SK-N-SH treated with all-trans-retinoic acid at 6 μM for 48 hours (cell line): ENCODE data around the gene HEATR5B.

Experiments used
- ATAC-seq: fragments of 200-7000 bp; cut with Tn5 transposase; 3 replicates; pipeline ENCODE4 v1.9.1; 2020; ENCODE audit warnings: mild to moderate bottlenecking, moderate library complexity
- CREB5 ChIP-seq: fragments of 250-450 bp; sonication (Bioruptor Pico); IDR thresholded peaks from 2 replicates; pipeline ENCODE4 v1.5.1; 2020; ENCODE audit warnings: low read depth, mild to moderate bottlenecking, moderate library complexity
- CSDC2 ChIP-seq: fragments of 250-450 bp; sonication (Bioruptor Pico); IDR thresholded peaks from 2 replicates; pipeline ENCODE4 v1.5.0; 2020; ENCODE audit warnings: mild to moderate bottlenecking, moderate library complexity
- CSRNP3 ChIP-seq: fragments of 250-450 bp; sonication (Bioruptor Pico); IDR thresholded peaks from 2 replicates; pipeline ENCODE4 v1.5.1; 2021; ENCODE audit warnings: mild to moderate bottlenecking, moderate library complexity
- ESRRG ChIP-seq: fragments of 250-450 bp; sonication (Bioruptor Pico); IDR thresholded peaks from 2 replicates; pipeline ENCODE4 v1.6.1; 2021; ENCODE audit warnings: mild to moderate bottlenecking
- GLIS3 ChIP-seq: fragments of 250-450 bp; sonication (Bioruptor Pico); IDR thresholded peaks from 2 replicates; pipeline ENCODE4 v1.5.0; 2020; ENCODE audit warnings: mild to moderate bottlenecking, moderate library complexity
- ISL1 ChIP-seq: fragments of 250-450 bp; sonication (Bioruptor Pico); IDR thresholded peaks from 2 replicates; pipeline ENCODE4 v2.1.2; 2022; ENCODE audit warnings: mild to moderate bottlenecking, moderate library complexity
- OSR1 ChIP-seq: fragments of 250-450 bp; sonication (Bioruptor Pico); IDR thresholded peaks from 2 replicates; pipeline ENCODE4 v1.8.0; 2022; ENCODE audit warnings: moderate library complexity, mild to moderate bottlenecking, inconsistent platforms
- PATZ1 ChIP-seq: fragments of 250-450 bp; sonication (Bioruptor Pico); IDR thresholded peaks from 2 replicates; pipeline ENCODE4 v1.8.0; 2020; ENCODE audit warnings: mild to moderate bottlenecking, moderate library complexity, borderline replicate concordance
- POU6F1 ChIP-seq: fragments of 250-450 bp; sonication (Bioruptor Pico); IDR thresholded peaks from 2 replicates; pipeline ENCODE4 v1.8.0; 2021; ENCODE audit warnings: low read depth, mild to moderate bottlenecking, moderate library complexity, borderline replicate concordance
- PPARA ChIP-seq: fragments of 250-450 bp; sonication (Bioruptor Pico); IDR thresholded peaks from 2 replicates; pipeline ENCODE4 v1.5.0; 2020; ENCODE audit warnings: mild to moderate bottlenecking, borderline replicate concordance
- RARB ChIP-seq: fragments of 250-450 bp; sonication (Bioruptor Pico); IDR thresholded peaks from 2 replicates; pipeline ENCODE4 v1.8.0; 2021; ENCODE audit warnings: mild to moderate bottlenecking, moderate library complexity
- TCF4 ChIP-seq: fragments of 250-450 bp; sonication (Bioruptor Pico); IDR thresholded peaks from 2 replicates; pipeline ENCODE4 v1.8.0; 2021; ENCODE audit warnings: mild to moderate bottlenecking, moderate library complexity, borderline replicate concordance
- TOX ChIP-seq: fragments of 250-450 bp; sonication (Bioruptor Pico); IDR thresholded peaks from 2 replicates; pipeline ENCODE4 v1.8.0; 2021; ENCODE audit warnings: mild to moderate bottlenecking, moderate library complexity, borderline replicate concordance
- TSHZ2 ChIP-seq: fragments of 250-450 bp; sonication (Bioruptor Pico); IDR thresholded peaks from 2 replicates; pipeline ENCODE4 v1.5.0; 2020; ENCODE audit warnings: mild to moderate bottlenecking, moderate library complexity
- ZC3H10 ChIP-seq: fragments of 250-450 bp; sonication (Bioruptor Pico); IDR thresholded peaks from 2 replicates; pipeline ENCODE4 v1.5.1; 2021; ENCODE audit warnings: mild to moderate bottlenecking, moderate library complexity
- ZFP3 ChIP-seq: fragments of 250-450 bp; sonication (Bioruptor Pico); IDR thresholded peaks from 2 replicates; pipeline ENCODE4 v1.5.0; 2020; ENCODE audit warnings: mild to moderate bottlenecking, moderate library complexity
- ZNF565 ChIP-seq: fragments of 450-650 bp; formaldehyde crosslinking; conservative IDR thresholded peaks from 2 replicates; pipeline ENCODE4 v1.5.0; 2020; ENCODE audit warnings: low read depth, mild to moderate bottlenecking, moderate library complexity
- ZNF8 ChIP-seq: fragments of 450-650 bp; formaldehyde crosslinking; IDR thresholded peaks from 2 replicates; pipeline ENCODE4 v1.5.0; 2020; ENCODE audit warnings: mild to moderate bottlenecking, moderate library complexity

The HEATR5B gene

GRCh38 chr2:37085731-37086147 lies 1.6 kb upstream of the HEATR5B start:
- no peak for TF ChIP-seq ZFP3
- TF ChIP-seq CREB5 (CRISPR knock-in tag), result no peak
- no peak for TF ChIP-seq ZNF8 (CRISPR knock-in tag)
- no peak for TF ChIP-seq OSR1 (CRISPR knock-in tag)
- no peak for TF ChIP-seq POU6F1 (CRISPR knock-in tag)
- no peak for TF ChIP-seq TSHZ2 (CRISPR knock-in tag)
- TF ChIP-seq ISL1 (CRISPR knock-in tag), result no peak
- TF ChIP-seq RARB (CRISPR knock-in tag), result no peak
- no peak for TF ChIP-seq CSDC2 (CRISPR knock-in tag)
- no peak for TF ChIP-seq ZNF565 (CRISPR knock-in tag)
- TF ChIP-seq GLIS3 (CRISPR knock-in tag), result no peak
- TF ChIP-seq ZC3H10 (CRISPR knock-in tag), result no peak
- TF ChIP-seq PPARA, result no peak
- TF ChIP-seq PATZ1 (CRISPR knock-in tag), result no peak
- ATAC-seq, result no peak

- TF ChIP-seq TOX (CRISPR knock-in tag), result no peak
- no peak for TF ChIP-seq PPARA
- TF ChIP-seq PATZ1 (CRISPR knock-in tag), result no peak
- TF ChIP-seq TCF4 (CRISPR knock-in tag), result no peak
- TF ChIP-seq POU6F1 (CRISPR knock-in tag), result no peak
- ATAC-seq, result no peak; the same call in 1 of the 3 replicates
These were observed 625 bp upstream of the HEATR5B start for GRCh38 chr2:37084797-37085196.

- no peak for ATAC-seq
- TF ChIP-seq TOX (CRISPR knock-in tag), result no peak
- TF ChIP-seq ZNF565 (CRISPR knock-in tag), result no peak
- TF ChIP-seq GLIS3 (CRISPR knock-in tag), result no peak
- no peak for TF ChIP-seq PPARA
- TF ChIP-seq ZFP3, result no peak
- no peak for TF ChIP-seq CSRNP3
- no peak for TF ChIP-seq ZNF8 (CRISPR knock-in tag)
- TF ChIP-seq RARB (CRISPR knock-in tag), result no peak
- TF ChIP-seq ESRRG (CRISPR knock-in tag), result no peak
- no peak for TF ChIP-seq TSHZ2 (CRISPR knock-in tag)
- no peak for TF ChIP-seq PATZ1 (CRISPR knock-in tag)
- no peak for TF ChIP-seq TCF4 (CRISPR knock-in tag)
These were observed 3.5 kb downstream of the HEATR5B start for GRCh38 chr2:37080689-37081088.
